AG09319 (cell line): ENCODE measurements around the gene POMT1.

Experiments
- DNase-seq: peaks from one replicate; pipeline ENCODE4 v3.0.0-alpha.2; 2010; ENCODE audit warnings: low read depth; ENCODE audit errors: extremely low read depth
- TF ChIP-seq, protein P1 (sequence below): IDR thresholded peaks from 2 replicates; pipeline ENCODE4 v1.5.1; 2011; ENCODE audit warnings: low read depth, mild to moderate bottlenecking, inconsistent platforms, low read length, moderate library complexity

POMT1 gene

DNA sequence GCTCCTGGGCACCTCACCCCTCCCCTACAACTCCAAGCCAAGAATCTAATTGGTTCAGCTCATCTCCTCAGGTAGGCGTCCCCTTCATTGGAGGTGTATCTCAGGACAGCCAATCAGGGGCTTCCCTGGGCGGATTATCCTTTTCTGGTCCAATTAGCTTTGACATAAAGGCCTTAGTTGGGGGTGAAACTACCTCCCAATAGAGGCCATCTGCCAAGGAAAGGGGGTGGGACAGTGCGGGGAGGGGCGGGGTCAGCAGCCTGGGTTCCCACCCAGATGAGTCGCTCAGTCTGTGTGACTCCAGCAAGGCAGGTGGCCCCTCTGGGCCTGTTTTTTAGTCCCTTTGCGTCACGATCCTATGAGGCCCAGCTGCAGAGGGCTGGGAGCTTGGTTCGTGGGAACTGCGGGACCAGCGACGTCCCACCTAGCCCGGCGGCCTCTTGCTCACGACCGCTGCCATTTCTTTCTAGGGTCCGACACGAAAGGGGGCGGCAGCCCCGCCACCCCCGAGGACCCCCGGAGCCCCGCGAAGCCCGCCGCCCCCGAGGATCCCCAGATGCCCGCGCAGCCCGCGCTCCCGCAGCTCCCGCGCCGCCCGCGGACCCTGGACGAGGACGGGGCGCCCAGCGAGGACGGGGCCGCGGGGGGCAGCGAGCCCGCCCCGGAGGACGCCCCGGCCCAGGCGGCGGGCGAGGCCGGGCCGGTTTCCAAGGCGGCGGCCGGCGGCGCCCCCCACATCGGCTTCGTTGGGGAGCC, 51.5 kb downstream of the POMT1 start:
- no peak for DNase-seq
- TF ChIP-seq, protein P1, sequence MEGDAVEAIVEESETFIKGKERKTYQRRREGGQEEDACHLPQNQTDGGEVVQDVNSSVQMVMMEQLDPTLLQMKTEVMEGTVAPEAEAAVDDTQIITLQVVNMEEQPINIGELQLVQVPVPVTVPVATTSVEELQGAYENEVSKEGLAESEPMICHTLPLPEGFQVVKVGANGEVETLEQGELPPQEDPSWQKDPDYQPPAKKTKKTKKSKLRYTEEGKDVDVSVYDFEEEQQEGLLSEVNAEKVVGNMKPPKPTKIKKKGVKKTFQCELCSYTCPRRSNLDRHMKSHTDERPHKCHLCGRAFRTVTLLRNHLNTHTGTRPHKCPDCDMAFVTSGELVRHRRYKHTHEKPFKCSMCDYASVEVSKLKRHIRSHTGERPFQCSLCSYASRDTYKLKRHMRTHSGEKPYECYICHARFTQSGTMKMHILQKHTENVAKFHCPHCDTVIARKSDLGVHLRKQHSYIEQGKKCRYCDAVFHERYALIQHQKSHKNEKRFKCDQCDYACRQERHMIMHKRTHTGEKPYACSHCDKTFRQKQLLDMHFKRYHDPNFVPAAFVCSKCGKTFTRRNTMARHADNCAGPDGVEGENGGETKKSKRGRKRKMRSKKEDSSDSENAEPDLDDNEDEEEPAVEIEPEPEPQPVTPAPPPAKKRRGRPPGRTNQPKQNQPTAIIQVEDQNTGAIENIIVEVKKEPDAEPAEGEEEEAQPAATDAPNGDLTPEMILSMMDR: no peak

DNA sequence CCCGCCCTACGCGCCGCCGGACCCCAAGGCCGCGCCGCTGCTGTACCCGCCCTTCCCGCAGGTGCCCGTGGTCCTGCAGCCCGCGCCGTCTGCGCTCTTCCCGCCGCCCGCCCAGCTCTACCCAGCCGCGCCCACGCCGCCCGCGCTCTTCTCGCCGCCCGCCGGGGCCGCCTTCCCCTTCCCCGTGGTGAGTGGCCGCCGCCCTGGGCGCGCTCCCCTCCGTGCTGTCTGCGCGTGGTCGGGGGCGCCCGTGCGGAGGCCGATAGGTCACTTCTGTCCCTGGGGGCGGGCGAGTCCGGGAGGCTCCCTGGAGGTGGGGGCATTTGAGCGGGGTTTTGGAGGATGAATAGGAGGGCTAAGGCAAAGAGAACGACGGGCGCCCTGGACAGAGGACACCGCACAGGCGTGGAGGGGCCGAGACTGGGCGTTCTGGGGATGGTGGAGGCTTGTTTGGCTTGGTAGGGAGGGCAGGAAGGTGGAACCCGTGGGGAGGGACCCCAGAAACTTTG, 52.2 kb downstream of the POMT1 start:
- no peak for DNase-seq
- TF ChIP-seq, protein P1: no peak

DNA sequence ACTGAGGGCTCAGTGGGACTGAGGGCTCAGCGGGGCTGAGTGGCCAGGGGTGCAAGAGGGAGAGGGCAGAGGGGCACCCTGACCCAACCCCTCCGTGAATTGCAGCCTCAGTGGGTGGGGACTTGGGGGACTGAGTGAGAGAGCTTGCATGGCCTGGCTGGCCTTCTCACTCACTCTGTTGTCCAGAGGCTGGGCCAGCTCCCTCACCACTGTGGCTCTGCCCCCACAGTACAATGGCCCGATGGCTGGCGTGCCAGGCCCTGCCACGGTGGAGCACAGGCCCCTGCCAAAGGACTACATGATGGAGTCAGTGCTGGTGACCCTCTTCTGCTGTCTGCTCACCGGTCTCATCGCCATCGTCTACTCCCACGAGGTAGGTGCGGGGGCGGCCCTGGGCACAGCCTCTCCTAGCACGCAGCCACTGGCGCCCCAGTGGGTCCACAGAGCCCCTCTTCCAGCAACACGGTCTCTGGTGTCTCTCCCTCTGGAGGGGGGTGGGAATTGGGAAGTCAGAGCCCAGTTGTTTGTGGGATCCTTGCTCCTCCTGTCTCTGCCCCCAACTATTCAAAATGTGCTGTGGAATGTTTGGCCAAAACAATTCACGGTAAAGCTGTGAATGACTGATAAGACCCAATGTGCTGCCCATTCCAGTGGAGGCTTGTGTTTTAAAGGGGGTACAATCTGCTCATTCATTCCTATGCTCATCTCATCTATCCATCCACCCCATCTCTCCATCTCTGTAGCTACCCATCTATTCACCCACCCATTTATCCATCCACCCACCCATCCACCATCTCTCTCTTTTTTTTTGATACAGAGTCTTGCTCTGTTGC, 53.3 kb downstream of the POMT1 start:
- TF ChIP-seq, protein P1: no peak
- DNase-seq: no peak

DNA sequence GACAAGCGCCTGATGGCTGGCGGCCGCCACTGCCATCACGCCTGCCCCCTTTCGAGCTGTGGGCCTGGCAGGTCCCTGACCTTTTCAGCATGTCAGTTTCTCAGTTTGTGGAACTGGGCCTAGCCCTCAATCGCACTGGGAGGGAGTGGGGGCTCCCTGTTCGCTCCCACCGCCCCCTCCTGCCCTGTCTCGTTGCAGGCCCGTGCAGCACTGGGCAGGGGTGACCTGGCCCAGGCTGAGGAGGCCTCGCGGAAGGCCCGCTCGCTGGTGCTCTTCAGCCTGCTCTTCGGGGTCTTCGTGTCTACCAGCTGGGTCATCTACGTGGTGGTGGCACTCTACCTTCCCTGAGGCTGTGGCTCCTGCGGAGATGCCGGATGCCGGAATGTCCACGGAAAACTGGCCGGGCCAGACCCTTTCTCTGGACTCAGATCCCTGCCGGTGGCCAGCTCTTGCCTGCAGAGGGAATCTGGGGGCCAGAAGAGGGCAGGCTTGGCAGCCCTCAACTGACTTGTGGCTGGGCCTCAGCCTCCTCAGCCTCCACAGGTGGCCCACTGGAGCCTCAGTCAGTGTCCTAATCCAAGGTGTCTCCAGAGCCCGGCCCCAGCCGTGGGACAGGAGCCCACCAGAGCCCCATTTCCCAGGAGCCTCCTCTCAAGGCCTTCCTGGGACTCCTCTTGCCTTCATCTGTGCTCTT, 55.3 kb downstream of the POMT1 start:
- TF ChIP-seq, protein P1: no peak
- DNase-seq: no peak

DNA sequence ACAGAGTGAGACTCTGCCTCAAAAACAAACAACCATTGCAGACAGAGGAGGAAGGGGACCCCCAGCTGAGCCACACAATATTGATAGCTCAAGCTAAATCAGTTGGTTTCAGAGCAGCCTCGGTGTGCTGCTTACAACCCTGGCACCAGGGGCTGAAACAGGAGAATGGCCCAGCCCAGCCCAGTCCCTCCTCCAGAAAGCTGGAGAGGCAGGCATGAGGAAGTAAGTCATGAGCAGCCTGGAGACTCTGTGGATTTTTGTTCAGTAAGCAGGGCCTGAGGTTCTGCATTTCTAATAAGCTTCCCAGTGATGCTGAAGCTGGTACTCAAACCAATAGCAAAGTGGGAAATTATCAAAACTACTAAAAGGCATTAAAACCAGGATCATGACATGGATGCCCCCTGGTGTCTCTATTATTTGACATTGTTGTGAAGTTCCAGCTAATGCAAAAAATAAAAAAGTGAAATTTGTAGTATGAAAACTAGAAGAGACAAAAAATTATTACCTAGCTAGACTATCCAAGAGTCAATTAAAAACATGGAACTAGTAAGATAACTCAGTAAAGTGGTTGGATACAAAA, 56.8 kb downstream of the POMT1 start:
- TF ChIP-seq, protein P1: no peak

DNA sequence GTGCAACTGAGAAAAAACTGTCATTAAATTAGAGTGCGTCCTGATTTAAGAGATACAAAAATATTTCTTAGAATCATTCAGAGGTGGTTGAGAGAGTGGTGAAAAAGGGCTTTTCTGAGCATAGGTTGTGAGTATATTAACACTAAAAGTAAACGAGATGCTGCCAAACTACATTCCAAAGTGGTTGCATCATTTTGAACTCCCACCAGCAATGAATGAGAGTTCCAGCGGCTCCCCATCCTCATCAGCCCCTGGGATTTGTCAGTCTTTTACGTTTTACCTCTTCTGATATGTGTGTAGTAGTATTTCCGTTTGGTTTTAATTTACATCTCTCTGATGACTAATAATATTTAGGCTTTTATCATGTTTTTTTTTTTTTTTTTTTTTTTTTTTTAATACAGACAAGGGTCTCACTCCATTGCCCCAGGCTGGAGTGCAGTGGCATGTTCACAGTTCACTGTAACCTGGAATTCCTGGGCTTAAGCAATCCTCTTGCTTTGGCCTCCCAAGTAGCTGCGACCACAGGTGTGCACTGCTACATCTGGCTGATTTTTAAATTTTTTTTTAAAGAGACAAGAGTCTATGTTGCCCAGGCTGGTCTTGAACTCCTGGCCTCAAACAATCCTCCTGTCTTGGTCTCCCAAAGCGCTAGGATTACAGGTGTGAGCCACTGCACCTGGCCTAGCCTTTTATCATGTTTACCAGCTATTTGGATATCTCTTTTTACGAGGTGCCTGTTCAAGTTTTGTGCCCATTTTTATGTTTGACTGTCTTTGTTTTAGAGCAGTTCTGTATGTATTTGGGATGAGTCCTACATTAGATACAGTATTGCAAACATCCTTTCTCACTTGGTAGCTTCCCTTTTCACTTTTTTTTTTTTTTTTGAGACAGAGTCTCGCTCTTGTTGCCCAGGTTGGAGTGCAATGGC, 59.6 kb downstream of the POMT1 start:
- TF ChIP-seq, protein P1: no peak
- no peak for DNase-seq

More for the DNA sequence above, 56.8 kb downstream of the POMT1 start:
- no peak for DNase-seq
